Measurements from ENCODE around the gene TMEM143.

GRCh38 chr19:48333467-48334384 is 30.0 kb downstream of the TMEM143 start:
- TF ChIP-seq CTCF (conservative IDR thresholded peaks at IDR 0.05; ENCODE audit: low read depth, low read length) (peak; percentile 91), EZH2 (IDR thresholded peaks at IDR 0.05; ENCODE audit: borderline replicate concordance, low read depth, low read length, poor library complexity, severe bottlenecking) (no peak)

All from A673 (cell line).